ENCODE results near the gene ACAD10. TPM values are rescaled to one million over a fixed set of nuclear protein-coding genes. Genes with fewer than 3 reads are reported as not detected.

Gene ACAD10
- total RNA-seq, 1 donor from 2014 or later, result 29.5 TPM

DNA sequence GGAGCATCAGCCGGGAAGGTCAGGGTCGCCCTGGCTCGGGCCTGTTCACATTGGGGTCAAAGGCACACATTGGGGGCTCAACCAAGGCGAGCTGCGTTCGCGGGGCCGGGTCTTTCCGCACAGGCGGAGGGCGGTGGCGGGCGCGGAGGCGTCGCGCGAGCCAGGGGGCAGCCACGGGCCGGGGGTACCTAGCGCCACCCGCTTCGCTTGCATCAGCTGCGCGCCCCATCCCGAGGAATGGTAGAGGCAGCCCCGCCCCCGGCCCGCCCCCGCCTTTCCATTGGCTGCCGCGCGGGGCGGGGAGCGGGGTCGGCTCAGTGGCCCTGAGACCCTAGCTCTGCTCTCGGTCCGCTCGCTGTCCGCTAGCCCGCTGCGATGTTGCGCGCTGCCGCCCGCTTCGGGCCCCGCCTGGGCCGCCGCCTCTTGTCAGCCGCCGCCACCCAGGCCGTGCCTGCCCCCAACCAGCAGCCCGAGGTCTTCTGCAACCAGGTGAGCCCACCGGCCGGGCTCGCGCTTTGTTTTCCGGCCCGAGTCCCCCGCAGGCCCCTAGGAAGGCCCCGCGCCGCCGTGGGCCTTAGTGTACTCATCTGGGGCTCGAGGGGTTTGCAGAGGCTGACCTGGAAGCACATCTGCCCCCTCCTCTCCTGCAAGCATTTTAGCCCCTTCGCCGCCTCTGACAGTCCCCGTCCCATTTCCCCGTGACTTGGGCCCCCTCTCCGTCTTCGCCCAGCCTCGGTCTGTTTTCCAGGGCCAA lies 80.9 kb downstream of the ACAD10 start, which contains the start of gene ALDH2:
TSS of gene ALDH2 (plus strand) at position 326 of the 754 bp plus-strand sequence. CDS start at position 376, 50 bp downstream.
- peak; percentile 87 for DNase-seq
- intact Hi-C loops (cut with DNase I), result no loop called here
- peak; percentile 98 for ATAC-seq (ENCODE audit: poor library complexity)

DNA sequence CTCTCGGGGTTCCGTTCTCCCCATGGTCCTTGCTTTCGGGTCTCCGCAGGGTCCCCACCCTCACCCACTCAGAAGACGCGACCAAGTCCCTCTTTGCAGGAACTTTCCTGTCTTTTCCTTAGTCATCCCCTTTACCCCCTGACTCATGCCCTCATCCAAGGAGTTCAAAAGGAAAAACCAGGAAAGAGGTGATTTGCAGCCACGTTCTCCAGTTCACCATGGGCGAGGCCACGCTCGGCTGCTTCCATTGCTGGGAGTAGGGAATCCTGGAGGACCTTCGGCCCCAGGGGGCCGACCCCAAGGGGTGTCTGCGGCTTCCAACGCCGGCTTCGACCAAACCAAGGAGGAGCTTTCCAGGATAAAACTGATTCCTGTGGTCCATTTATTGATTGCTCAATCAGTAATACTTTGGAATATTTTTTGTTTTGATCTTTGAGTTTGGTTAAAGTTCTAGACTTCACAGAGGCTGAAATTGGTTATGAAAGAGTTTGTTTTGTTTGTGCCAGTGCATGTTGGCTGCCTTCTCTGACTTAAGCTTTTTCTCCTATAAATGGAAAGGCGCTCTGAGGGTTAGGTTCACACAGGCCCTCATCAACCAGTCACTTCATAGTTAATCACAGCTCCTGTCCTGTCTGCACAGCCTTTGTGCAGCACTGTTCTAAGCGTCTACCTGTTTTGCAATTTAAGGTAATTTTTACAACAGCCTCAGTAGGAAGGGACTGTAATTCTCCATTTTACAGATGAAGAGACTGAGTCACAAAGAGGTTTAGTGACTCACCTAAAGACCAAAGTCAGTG lies 81.7 kb downstream of the ACAD10 start:
- DNase-seq, result peak; percentile 63
- ATAC-seq (ENCODE audit: poor library complexity), result peak; percentile 36
- intact Hi-C loops (cut with DNase I), result no loop called here

DNA sequence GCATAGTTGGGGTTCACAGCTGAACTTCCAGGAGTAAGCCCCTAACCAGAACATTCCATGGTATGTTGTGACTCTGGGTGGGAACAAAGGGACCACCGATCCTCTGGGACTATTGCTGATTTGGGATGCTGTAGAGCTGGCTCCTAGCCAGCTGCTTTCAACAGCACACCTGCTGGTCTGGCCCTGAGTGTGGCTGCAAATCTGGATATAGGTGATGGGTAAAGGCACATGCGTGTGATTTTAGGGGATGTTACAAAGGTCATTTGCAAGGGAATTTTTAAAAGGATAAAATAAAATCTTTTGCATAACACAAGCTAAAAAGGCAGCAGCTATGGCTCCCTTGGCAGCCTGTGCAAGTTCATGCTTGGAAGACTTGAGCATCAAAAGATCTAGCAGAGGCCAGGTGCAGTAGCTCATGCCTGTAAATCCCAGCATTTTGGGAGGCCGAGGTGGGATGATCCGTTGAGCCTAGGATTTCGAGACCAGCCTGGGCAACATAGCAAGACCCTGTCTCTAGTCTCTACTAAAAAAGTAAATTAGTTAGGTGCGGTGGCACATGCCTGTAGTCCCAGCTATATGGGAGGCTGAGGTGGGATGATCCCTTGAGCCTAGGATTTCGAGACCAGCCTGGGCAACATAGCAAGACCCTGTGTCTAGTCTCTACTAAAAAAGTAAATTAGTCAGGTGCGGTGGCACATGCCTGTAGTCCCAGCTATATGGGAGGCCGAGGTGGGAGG lies 82.5 kb downstream of the ACAD10 start:
- no peak for ATAC-seq (ENCODE audit: poor library complexity)
- no peak for DNase-seq
- intact Hi-C loops (cut with DNase I), result no loop called here

DNA sequence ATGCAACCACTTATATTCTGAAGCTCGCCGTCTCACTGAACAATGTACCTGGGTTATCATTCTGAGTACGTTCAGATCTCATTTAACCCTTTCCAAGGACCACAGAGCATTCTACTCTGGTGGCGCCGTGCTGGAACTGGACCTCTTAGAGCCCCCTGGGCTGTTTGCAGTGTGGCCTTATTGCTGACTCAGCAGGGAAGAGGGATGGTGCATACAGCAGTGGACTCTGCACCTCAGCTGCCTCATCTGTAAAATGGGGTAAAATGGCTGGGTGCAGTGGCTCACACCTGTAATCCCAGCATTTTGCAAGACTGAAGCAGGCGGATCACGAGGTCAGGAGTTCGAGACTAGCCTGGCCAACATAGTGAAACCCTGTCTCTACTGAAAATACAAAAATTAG lies 83.7 kb downstream of the ACAD10 start:
- ATAC-seq (ENCODE audit: poor library complexity) (no peak), DNase-seq (no peak)
- intact Hi-C loops (cut with DNase I), result no loop called here

DNA sequence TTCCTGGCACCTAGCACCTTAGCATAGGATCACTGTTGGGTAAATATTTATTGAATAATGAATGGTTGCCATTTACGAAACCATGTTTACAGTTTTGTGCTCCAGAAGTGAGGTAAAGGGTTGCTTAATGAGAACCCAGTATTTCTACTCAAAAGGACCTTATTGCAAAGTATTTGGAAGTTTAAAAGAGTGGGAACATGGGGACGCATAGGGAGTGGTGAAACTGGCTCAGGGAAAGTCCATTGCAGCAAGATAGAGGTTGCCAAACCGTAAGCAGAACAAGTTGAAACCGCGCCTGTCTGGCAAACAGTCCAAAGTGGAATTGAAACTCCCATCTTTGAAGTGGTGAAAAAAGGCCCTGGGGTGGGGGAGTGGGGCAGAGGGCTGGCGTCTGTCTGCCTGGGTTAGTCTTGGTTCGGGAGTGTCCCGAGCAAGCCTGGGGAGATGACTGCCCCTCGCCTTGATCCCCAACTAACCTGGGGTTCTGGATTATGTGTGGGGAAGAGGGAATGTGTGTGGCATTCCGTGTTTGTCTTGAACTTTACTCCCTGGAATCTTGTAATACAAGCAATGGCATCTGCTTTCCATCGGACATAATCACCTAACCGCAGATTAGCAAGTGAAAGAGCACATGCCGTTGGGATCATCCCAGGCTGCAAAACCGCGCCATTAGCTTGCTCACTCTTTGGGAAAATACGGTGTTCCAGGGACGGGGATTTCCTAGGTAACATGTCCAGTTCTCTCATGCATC lies 88.1 kb downstream of the ACAD10 start:
- DNase-seq (peak; percentile 78), ATAC-seq (ENCODE audit: poor library complexity) (peak; percentile 72)
- intact Hi-C loops (cut with DNase I), result no loop called here

DNA sequence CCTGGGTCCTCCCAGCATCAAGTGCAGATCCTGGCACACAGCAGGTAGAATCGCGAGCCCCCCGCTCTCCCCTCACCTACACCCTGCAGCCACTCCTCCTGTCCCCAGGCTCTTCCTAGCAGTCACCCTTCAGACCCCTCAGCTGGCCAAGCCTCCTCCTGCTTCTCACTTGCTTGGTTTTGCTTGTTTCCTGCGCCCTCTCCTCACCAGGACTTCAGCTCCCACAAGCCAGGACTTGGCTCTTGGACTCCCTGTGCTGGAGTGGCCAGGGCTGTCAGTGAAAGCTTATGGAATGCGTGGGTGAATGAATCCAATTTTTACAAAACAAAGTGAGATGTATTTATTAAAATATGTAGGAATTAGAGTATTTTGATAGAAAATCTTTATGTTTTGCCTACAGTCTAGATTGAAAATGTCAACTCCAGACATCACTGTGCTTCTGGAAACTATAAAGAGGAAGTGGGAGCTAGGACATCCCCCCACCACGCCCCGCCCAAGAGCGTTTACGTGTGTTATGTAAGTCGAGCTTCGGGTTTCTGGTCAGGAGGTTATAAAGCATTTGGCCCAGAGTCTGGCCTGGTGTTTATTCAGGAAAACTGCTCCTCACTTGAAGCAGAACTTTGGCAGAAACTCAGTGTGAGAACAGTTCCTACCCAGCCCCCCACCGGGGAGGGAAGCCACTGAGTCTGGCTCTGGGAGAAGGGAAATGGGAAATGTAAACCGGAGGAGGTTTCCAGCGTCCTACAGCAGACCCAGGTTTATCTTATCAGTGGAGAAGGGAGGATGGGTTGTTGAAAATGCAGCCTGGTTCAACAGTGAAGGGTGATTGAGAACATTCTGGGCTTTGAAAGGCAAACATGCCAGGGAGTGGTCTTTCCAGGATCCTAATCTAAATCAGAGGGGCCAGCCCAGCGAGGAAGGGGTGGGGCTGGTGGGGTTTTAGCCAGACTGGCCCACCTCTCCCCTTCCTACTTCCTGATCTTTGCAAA lies 89.6 kb downstream of the ACAD10 start:
- peak; percentile 84 for ATAC-seq (ENCODE audit: poor library complexity)
- DNase-seq, result peak; percentile 93
- intact Hi-C loops (cut with DNase I), result no loop called here

DNA sequence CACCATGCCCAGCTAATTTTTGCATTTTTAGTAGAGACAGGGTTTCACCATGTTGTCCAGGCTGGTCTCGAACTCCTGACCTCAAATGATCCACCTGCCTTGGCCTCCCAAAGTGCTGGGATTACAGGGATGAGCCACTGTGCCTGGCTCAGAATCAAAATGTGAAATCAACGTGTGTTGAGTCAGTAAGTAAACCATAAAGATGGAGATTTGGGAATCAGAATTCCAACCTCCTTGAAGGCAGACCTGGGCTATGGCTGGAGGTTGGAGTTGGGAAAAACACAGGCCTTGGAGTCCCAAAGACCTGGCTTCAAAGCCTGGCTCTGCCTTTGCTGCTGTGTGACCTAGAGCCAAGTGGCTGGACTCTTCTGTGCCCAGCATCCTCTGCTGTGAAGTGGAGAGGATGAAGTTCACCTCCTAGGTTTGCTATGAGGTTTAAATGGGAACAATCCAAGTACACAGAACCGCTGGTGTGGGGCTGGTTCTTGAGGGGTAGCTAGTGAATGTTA lies 91.0 kb downstream of the ACAD10 start:
- intact Hi-C loops (cut with DNase I), result no loop called here
- no peak for DNase-seq
- no peak for ATAC-seq (ENCODE audit: poor library complexity)

DNA sequence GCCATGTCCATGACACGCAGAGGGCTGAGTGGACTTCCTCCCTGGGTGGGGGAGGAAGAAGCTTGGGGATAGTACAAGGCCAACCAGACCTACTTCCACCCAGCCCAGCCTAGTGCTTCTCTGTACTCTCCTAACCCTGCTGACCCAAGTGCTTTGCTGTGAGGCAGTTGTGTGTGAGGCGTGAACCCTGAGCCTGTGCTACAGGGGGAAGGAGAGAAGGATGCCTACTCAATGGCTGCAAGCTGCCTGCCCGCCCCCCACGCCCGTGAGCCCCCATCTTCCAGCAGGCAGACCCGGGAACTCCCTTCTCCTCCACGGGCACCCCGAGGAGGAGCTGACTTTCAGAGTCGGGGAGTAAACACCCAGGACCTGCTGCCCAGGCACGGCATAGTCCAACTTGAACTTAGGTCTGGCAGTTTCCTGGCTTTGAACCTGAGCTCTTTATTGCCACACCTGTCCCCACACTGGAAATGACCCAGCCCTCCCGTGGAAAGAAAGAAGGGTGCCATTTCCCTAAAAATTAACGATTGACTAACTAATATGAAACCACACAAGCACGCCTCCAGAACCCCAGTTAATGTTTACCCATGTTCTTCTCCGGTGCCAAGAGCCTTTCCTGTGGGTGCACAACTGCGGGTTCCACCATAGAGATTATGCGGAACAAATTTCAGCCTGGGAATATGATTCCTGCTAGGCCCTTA lies 91.6 kb downstream of the ACAD10 start:
- DNase-seq, result peak; percentile 56
- intact Hi-C loops (cut with DNase I), result no loop called here
- ATAC-seq (ENCODE audit: poor library complexity), result no peak

DNA sequence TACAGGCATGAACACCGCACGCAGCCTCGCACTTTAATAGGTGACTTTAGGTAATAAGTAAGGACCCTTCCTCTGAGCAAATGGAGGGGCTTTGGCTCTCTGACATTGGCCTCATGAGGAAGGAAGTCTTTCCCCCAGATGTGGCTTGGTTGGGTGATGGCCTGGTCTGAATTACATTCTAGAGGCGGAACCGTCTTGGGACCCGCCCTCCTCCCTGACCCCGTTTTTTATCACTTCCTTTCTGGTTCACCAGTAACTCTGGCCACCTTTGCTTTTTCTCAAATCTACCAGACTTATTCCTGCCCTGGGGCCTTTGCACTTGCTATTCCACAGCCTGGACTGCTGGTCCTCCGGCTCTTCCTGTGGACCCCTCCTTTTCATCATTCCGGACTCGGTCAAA lies 94.3 kb downstream of the ACAD10 start:
- ATAC-seq (ENCODE audit: poor library complexity), result no peak
- DNase-seq, result no peak
- intact Hi-C loops (cut with DNase I), result no loop called here

DNA sequence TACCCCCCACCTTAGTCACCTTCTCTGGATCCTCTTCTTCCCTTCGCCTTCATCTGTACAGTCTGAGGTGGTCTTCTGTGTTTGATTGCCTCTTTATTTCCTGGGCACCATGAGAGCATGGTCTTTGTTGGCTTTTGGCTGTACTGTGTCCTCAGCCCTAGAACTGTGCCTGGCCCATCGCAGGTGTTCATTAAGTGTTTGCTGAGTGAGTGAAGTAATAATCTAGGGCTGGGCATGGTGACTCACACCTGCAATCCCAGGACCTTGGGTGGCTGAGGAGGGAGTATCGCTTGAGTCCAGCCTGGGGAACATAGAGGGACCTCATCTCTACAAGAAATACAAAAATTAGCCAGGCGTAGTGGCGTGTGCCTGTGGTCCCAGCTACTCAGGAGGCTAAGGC lies 94.8 kb downstream of the ACAD10 start:
- ATAC-seq (ENCODE audit: poor library complexity) (no peak), DNase-seq (no peak)
- intact Hi-C loops (cut with DNase I), result no loop called here

DNA sequence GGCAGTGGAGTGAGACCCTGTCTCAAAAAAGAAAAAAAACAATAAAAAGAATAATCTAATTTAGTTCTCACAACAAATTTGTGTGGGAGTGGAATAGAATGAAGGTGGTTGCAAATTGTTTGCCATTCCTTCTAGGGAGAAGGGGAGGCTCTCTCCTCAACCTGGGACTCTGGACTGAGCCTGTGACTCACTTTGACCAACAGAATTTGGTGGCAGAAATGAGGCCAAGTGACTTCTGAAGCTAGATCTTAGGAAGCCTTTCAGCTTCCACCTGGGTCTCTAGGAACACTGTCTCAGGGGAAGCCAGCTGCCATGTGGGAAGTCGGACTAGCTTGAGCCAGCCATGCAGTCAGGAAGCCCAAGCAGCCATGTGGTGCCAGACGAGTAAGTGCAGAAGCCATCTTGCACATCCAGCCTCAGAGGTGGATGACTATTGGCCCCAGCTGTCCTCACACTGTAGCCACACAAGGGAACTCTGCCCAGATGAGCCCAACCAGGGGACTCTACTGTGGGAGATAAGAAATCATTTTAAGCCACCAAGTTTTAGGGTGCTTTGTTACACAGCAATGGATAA lies 95.3 kb downstream of the ACAD10 start:
- DNase-seq (no peak), ATAC-seq (ENCODE audit: poor library complexity) (no peak)
- intact Hi-C loops (cut with DNase I), result no loop called here

DNA sequence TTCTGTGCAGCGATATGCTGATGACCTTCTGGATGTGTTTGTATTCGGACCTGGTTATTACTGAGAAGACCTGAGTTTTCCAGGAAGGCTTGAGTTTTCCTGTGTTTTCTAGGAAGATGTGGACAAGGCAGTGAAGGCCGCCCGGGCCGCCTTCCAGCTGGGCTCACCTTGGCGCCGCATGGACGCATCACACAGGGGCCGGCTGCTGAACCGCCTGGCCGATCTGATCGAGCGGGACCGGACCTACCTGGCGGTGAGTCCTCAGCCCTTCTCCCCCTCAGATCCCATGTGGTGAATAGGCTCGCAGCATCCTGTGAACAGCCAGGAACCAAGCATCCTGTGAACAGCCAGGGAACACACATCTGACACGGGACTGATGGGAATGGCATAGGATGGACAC lies 97.2 kb downstream of the ACAD10 start:
- ATAC-seq (ENCODE audit: poor library complexity) (no peak), DNase-seq (no peak)
- intact Hi-C loops (cut with DNase I), result no loop called here

DNA sequence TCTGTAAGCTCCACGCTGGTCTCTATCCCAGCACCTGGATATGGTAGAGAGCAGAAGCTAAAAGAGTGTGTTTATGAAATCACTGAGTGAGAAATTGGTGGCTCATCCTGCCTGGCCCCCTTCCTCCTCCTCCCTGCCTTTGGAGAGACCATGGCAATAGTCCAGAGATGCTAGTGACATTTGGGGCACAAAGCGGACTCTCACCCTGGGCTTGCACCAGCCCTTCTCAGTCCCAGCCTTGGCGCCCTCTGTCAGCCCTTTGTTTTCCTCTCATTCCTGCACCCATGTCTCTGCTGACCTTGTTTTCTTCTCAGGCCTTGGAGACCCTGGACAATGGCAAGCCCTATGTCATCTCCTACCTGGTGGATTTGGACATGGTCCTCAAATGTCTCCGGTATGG lies 99.1 kb downstream of the ACAD10 start:
- DNase-seq, result no peak
- no peak for ATAC-seq (ENCODE audit: poor library complexity)
- intact Hi-C loops (cut with DNase I), result loop anchor here (5.0 kb wide), 1 partner anchor 33 kb away; no protein-coding TSS in a partner anchor

DNA sequence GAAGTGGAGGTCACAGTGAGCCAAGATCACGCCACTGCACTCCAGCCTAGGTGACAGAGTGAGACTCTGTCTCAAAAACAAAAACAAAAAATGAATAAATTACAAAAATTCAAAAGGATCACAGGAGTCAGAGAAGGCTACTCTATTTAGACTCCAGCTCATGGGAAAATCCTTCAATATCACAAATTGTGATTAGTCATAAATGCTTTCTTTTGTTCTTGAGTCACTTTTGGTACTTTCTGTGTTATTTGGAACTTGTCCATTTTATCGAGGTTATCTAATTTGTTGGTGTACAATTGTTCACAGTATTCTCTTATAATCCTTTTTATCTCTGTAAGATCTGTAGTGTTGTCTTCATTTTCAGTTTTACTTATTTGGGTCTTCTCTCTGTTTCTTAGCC lies 99.8 kb downstream of the ACAD10 start:
- DNase-seq (no peak), ATAC-seq (ENCODE audit: poor library complexity) (no peak)
- intact Hi-C loops (cut with DNase I), result loop anchor here (5.0 kb wide), 1 partner anchor 33 kb away; no protein-coding TSS in a partner anchor

DNA sequence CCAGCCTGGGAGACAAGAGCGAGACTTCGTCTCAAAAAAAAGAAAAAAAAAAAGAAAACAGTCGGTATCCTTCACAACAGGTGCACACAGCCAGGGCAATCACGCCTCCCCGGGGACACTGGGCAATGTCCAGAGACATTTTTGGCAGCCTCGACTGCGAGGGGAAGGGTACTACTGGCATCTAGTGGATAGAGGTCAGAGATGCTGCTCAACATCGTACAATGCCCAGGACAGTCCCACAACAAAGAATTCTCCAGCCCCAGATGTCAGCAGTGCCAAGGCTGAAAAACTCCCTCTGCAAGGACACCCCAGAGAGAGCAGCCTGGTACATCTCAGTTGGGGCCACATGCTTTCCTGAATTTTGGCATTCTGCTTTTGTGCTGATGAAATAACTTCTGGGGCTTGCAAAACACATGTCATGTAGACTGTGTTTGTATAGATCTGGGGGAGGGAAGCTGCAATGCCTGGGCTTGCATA lies 102.4 kb downstream of the ACAD10 start:
- ATAC-seq (ENCODE audit: poor library complexity) (peak; percentile 81), DNase-seq (peak; percentile 70)
- intact Hi-C loops (cut with DNase I), result loop anchor here (5.0 kb wide), 1 partner anchor 36 kb away; no protein-coding TSS in a partner anchor

DNA sequence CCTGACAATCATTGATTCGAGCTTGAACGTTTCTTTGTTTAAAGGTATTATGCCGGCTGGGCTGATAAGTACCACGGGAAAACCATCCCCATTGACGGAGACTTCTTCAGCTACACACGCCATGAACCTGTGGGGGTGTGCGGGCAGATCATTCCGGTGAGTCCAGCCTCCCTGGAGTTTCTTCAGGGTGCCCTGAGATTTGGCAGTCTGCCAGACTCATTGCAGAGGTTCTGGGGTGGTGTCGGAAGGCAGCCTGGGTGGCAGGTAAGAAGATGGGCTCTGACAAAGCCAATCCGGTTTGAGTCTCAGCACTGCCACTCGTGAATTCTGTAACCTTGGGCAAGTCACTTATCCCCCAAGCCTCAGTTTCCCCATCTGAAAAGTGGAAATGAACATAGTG lies 103.9 kb downstream of the ACAD10 start:
- intact Hi-C loops (cut with DNase I), result loop anchor here (5.0 kb wide), 1 partner anchor 37 kb away; no protein-coding TSS in a partner anchor
- no peak for ATAC-seq (ENCODE audit: poor library complexity)
- no peak for DNase-seq
